Measurements from ENCODE around the gene ZNF280D.

DNA sequence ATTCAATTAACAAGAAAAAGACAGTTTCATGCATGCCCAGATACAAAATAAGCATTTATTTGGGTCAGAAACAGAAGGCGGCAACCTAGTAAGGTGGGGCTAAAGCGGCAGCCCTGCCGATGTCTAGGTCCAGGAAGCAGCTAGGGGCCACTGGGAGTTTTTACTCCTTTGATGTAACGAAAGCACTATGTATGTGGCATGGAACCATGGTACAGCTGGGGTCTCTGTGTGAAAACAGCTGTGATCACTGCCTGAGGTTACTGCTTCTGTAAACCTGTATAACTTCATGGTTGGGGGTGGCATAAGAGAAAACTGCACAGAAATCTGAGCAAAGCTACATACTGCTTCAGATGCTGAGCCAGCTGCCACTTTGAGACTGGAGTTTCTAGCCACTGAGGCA is 119.5 kb downstream of the ZNF280D start:
- TF ChIP-seq ESRRG (CRISPR knock-in tag; IDR thresholded peaks at IDR 0.05) = no peak
- no peak for TF ChIP-seq ARNTL (CRISPR knock-in tag; IDR thresholded peaks at IDR 0.05; ENCODE audit: borderline replicate concordance, low read depth)
